CD4-positive, alpha-beta T cell treated with Interleukin-2 at 100 ng/mL for 4 hours (primary cell): ENCODE measurements around the gene ZNF511.

ENCODE experiments used
- DNase-seq: peaks from one replicate; pipeline ENCODE4 v3.0.0-alpha.2; 2020; ENCODE audit warnings: low spot score

Gene ZNF511

GRCh38 chr10:133292919-133293809, 15.6 kb upstream of the ZNF511 start:
- peak; percentile 27 for DNase-seq

DNA sequence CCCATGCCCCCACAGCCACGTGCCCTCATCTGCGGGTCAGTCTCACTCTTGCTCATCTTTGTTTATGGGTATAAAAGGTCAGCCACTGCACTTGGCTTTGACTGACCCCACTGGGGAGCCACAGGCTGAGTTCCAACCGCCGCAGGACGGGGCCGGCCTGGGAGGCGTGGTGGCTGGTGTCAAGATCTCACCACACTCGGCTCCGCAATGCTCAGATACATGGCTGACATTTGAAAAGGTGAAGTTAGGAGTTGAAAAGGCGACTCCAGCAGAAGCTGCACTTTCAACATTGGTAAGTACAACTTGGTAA, 14.9 kb upstream of the ZNF511 start:
- DNase-seq = no peak

- DNase-seq = no peak
Measured at GRCh38 chr10:133294189-133294588, 14.5 kb upstream of the ZNF511 start.

DNA sequence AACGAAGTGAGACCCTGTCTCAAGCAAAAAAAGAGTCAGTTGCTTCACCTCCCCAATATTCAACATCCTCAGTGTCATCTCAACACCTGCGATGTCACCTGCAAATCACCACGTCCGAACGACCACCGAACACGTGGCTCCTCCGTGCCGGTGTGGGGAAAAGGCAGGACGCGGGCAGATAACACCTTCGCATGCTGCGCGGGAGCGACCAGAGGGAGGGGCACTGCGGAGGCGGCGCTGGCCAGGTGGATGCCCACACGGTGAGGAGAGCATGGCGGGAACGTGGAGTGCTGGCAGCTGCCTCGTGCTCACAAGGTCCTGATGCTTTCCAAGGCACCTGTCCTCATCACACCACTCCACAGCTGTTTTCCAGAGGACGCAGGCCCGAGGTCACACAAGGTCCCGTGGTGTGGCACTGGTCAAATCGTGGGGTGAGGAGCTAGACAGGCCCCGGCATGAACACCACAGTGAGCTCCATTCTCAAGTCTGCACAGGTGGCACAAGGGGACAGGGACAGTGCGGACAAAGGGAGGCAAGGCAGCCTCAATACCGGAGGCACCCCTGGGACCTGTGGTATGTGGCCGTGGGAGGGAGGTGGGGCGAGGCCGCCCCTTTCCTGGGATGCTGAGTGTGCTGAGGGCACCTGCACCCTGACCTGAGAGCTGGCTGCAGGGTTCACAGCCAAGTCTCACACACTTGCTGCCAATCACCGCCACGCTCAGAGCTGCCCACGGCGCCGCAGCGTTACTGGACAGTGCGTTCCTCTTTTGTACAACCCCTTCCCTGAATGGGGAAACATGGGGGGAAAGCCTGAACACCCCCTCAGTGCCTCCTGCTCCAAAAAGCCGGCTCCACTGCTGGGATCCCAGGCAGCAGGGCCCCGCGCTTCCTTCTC, 13.0 kb upstream of the ZNF511 start:
- no peak for DNase-seq

DNA sequence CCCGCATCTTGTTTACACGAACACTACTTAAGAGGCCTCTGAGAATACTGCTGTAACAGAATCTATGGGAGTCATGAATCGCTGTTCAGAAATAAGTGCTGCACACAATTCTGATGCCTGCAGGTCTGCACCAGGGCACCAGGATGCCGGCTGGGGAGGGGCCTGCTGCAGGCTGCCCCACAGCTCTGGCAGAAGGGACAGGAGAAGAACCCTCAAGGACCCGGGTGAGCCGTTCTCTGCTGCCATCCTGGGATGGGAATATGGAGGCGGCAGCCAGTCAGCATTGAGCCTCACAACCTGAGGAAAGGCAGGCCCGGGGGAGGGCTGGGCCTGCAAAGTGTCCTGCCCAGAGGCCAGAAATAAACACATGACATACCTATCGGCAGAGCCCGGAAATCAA, 11.2 kb upstream of the ZNF511 start:
- no peak for DNase-seq

GRCh38 chr10:133298466-133298865, 10.2 kb upstream of the ZNF511 start:
- DNase-seq = no peak

DNA sequence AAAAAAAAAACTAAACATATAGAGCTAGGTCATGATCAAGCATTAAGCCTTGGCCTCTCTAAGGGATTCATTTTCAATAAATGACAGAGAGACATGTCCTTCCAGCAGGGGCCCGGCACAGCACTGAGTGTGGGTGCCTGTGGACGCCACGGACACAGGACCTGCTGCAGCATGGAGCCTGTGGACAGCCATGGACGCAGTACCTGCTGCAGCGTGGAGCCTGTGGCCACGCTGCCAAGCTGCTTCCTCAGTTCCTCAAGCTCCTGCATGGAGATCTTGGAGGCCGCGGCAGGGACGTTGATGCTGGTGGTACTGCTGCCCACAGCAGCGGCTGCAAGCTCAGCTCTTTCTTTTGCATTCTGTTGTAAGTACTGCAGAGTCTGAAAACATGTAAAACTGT, 9.5 kb upstream of the ZNF511 start:
- DNase-seq = no peak

DNA sequence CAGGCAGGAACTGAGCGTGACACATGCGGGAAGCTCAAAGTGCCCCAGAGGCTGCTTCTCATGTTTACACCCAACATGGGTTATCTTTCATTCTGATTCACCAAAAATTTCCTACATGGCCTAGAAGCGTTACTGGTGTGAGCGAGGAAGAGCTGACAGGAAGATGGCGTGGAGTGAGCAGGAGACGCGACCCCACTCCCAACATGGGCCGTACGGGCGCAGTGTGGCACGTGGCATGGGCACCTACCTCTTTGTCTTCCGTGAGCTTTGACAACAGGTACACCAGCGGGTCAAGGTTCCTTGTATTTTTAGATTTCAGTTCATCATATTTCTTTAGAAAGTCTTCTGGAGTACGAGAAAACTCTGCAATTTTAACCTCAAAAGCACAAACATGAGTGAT, 9.0 kb upstream of the ZNF511 start:
- no peak for DNase-seq

DNA sequence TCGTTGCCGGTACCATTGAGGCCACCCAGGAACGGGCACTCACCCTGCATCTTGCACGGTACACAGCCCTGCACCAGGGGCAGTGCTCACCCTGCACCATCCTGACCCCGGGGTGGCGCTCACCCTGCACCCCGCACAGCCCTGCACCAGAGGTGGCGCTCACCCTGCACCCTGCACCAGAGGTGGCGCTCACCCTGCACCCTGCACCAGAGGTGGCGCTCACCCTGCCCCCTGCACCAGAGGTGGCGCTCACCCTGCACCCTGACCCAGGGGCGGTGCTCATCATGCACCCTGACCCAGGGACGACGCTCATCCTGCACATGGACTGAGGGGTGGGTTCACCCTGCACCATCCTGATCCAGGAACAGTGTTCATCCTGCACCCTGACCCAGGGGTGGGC, 6.5 kb upstream of the ZNF511 start:
- no peak for DNase-seq

DNA sequence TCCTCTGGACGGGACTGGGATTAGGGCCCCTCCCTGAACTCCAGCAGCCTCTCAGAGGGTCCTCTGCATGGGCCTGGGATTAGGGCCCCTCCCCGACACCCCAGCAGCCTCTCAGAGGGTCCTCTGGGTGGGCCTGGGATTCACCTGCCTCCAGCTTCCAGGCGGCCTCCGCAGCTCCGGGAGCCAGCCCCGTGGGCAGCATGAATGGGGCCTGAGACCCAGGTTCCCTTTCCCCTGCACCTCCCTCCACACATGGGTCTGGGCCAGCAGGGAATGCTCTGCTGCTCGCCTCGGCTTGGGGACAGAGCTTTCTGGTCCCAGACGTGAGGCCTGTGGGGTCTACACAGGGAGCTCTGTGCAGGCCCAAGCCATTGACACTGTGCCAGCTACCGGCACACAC, 5.5 kb upstream of the ZNF511 start:
- DNase-seq = no peak

DNA sequence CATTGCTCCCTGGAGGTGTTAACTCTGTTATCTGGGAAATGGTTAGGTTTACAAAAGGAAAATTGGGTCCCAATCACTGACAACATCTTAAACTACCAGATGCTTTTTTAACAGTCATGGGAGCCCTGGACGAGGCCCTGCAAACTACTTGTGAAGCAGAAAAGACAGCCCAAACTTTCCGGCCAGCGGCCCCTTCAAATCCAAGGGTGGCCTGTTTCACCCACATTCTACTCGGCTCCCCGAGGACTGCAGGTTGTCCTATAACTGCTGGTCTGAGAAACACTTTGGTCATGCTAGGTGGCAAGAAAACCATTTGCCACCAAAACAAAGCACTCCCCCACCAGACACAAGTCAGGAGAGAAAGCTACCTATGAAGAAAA, 2.6 kb upstream of the ZNF511 start:
- DNase-seq = no peak

- DNase-seq = no peak
Measured at GRCh38 chr10:133306941-133307379, 1.8 kb upstream of the ZNF511 start.

- peak; percentile 92 for DNase-seq
Measured at GRCh38 chr10:133307776-133308420, 816 bp upstream of the ZNF511 start.

GRCh38 chr10:133309100-133309719, 496 bp downstream of the ZNF511 start:
- DNase-seq = peak; percentile 93

GRCh38 chr10:133309720-133310398, 1.1 kb downstream of the ZNF511 start:
- no peak for DNase-seq

DNA sequence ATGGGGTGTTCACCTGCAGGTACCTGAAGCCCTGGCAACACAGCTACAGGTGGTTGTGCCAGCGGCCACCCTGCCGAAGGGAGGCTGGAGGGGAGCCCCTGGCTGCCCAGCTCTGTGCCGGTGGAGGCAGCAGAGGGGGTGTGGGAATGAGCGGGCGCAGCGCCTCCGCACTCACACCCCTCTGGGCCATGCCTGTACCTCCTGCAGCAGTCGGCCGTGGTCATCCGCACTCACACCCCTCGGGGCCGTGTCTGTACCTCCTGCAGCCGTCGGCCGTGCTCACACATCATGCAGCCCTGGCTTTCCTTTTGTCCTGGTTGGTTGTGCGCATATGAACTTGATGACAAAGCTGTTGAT, 1.7 kb downstream of the ZNF511 start:
- DNase-seq = no peak

- no peak for DNase-seq
Measured at GRCh38 chr10:133310789-133311188, 2.1 kb downstream of the ZNF511 start.

DNA sequence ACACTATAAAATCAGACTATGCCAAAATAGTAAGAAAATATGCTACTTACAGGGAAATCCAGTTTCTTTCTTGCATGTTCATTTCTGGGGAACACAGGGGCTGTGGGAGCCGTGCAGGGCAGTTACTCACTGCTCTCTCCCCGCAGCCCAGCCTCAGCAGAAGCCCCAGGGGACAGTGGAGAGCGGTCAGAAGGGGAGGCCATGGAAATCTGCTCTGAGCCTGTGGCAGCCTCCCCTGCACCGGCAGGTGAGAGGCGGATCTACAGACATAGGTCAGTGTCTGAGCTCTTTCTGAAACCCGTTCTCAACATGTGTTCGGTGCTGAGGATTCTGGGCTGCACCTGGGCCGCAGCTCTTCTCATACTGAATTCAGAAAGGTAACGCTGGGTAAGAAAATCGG, 2.9 kb downstream of the ZNF511 start:
- DNase-seq = no peak

DNA sequence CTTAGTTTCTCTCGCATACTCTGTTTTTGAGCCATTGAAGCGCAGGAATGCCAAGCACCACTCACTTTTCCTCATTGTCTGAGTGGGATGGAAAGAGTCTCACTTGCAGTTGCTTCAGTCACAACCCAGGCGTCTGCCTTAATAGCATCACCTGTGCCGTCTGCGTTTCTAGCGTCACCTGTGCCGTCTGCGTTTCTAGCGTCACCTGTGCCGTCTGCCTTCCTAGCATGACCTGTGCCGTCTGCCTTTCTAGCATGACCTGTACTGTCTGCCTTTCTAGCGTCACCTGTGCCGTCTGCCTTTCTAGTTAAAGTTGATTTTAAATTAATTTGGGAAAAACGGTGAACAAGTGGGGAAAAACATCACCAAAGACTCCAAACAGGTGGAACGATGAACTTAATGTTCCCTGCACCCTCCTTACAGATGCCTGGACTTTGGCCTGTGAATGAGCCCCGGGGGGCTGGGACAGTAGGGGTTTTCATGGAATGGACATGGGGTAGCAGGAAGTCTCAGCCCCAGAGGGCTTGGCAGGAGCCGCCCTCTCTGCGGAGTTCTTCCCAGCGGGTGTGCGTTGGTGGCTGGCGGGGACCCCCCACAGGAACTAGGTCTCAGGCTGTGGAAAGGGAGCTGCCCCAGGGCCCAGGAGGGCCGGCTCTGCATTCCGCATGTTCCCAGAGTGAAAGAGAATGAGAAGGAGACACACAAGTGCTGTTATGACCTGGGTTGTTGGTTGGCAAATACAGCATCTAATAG, 3.5 kb downstream of the ZNF511 start:
- no peak for DNase-seq

- DNase-seq = no peak
Measured at GRCh38 chr10:133312769-133313145, 4.0 kb downstream of the ZNF511 start.

DNA sequence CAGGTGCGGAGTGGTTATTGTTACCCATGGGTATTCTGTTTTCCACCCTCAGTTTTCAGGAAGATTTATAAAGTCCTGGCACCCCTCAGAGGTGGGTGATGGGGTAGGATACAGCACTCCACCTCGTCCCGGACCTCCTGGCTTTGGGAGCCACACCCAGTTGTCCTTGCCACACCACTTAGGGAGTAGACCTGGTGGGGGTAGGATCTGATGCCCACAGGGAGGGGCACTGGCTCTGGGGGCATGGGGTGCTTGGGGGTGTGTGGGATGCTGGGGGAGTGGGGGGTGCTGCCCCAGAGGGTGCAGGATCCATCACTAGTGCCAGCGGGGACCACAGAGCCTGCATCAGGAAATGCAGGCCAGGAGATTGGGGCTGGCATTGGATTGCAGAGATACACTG, 4.5 kb downstream of the ZNF511 start:
- DNase-seq = no peak
